ENCODE data around the gene POLR1A. TPM values are rescaled to one million over a fixed set of nuclear protein-coding genes. Genes with fewer than 3 reads are reported as not detected.

POLR1A gene
- total RNA-seq, 1 experiment from 2014 or later = 29.7 TPM

DNA sequence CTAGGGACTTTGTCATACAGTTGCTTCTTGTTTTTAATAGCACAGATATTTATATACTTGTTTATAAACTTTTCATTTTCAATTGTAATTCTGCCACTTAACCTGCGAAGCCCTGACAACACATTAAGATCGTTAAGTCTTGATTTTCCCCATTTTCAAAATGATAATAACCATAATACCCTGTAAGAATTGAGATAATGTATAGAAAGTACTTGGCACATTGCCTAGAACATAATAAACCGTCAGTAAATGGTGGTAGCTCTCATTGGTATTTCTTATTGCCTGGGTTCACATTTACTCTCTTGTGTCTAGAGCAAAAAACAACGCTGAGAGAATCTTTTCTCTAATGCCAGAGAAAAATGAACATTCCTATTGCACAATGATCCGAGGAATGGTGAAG, 19.0 kb upstream of the POLR1A start:
- Histone ChIP-seq H3K79me2 (ENCODE audit: low read depth) (no peaks in the 10 kb centered on the region), H3K27ac (no peak overlapping the region), H2AFZ (no peak overlapping the region), H3K9me3 (ENCODE audit: insufficient read depth, low read depth) (no peaks in the 10 kb centered on the region), H3K4me3 (no peak overlapping the region), H3K4me2 (no peak overlapping the region), H4K20me1 (ENCODE audit: insufficient read depth) (peaks cover 15% of the 10 kb centered on the region), H3F3A (ENCODE audit: insufficient read depth, low read depth) (no peaks in the 10 kb centered on the region), H3K4me1 (replicated peaks; ENCODE audit: insufficient read depth) (no peaks in the 10 kb centered on the region), H3K27me3 (ENCODE audit: insufficient read depth, low read depth) (no peaks in the 10 kb centered on the region), H3K9me2 (ENCODE audit: insufficient read depth) (no peaks in the 10 kb centered on the region), H3K36me3 (ENCODE audit: low read depth) (peaks cover 65% of the 10 kb centered on the region)
- ChIA-PET POLR2A (ENCODE audit: unreplicated experiment) (no interaction called here), CTCF (interaction anchor here (0.9 kb wide), 1 partner anchor 297 kb away, joined by 3 read pairs; no protein-coding TSS in a partner anchor)
- intact Hi-C loops (cut with micrococcal nuclease; ENCODE audit: unreplicated experiment) = loop anchor here (10.0 kb wide), 1 partner anchor 50 kb away; no protein-coding TSS in a partner anchor
- BruUV-seq (replicated peaks) = no TSS peak
- no peak for TF ChIP-seq EZH2 (IDR thresholded peaks at IDR 0.05; ENCODE audit: low read depth)
- TF ChIP-seq, protein P1, sequence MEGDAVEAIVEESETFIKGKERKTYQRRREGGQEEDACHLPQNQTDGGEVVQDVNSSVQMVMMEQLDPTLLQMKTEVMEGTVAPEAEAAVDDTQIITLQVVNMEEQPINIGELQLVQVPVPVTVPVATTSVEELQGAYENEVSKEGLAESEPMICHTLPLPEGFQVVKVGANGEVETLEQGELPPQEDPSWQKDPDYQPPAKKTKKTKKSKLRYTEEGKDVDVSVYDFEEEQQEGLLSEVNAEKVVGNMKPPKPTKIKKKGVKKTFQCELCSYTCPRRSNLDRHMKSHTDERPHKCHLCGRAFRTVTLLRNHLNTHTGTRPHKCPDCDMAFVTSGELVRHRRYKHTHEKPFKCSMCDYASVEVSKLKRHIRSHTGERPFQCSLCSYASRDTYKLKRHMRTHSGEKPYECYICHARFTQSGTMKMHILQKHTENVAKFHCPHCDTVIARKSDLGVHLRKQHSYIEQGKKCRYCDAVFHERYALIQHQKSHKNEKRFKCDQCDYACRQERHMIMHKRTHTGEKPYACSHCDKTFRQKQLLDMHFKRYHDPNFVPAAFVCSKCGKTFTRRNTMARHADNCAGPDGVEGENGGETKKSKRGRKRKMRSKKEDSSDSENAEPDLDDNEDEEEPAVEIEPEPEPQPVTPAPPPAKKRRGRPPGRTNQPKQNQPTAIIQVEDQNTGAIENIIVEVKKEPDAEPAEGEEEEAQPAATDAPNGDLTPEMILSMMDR (conservative IDR thresholded peaks at IDR 0.05) = no peak
- no peak for DNase-seq

DNA sequence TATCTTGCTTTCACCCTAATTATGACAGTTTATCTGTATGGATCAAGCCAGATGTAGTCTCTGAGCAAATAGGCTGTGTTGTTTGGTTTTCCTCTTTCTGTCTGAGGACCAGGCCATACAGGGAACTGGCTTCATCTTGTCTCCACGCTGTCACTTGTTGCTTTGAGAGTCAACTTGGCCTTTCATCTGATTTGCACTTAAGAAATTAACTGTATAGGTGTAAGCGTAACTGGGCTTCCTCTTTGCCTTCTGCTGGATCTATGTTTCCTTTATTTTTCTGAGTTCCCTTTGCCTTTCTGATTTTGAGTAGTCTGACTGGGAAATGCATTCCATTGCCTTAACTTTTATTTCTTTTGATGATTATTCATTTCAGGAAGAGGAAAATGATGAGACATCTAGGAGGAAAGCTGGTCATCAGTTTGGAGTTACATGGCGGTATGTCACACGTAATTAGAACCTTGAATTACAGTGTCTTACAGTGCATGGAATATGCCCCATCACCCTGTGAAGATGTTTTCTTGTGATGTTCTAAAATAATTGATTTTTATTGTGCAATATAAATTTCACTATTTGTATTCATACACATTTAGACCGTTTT, 17.7 kb upstream of the POLR1A start:
- intact Hi-C loops (cut with micrococcal nuclease; ENCODE audit: unreplicated experiment) = loop anchor here (10.0 kb wide), 1 partner anchor 51 kb away; no protein-coding TSS in a partner anchor
- Histone ChIP-seq H3K27me3 (ENCODE audit: insufficient read depth, low read depth) (no peaks in the 10 kb centered on the region), H3K9me2 (ENCODE audit: insufficient read depth) (no peaks in the 10 kb centered on the region), H3K4me1 (replicated peaks; ENCODE audit: insufficient read depth) (no peaks in the 10 kb centered on the region), H3K4me2 (no peak overlapping the region), H3K79me2 (ENCODE audit: low read depth) (no peaks in the 10 kb centered on the region), H3F3A (ENCODE audit: insufficient read depth, low read depth) (no peaks in the 10 kb centered on the region), H3K4me3 (no peak overlapping the region), H3K36me3 (ENCODE audit: low read depth) (peaks cover 61% of the 10 kb centered on the region), H3K9me3 (ENCODE audit: insufficient read depth, low read depth) (no peaks in the 10 kb centered on the region), H2AFZ (no peak overlapping the region), H3K27ac (no peak overlapping the region), H4K20me1 (ENCODE audit: insufficient read depth) (peaks cover 18% of the 10 kb centered on the region)
- ChIA-PET CTCF (no interaction called here), POLR2A (ENCODE audit: unreplicated experiment) (no interaction called here)
- no TSS peak for BruUV-seq (replicated peaks)
- TF ChIP-seq EZH2 (IDR thresholded peaks at IDR 0.05; ENCODE audit: low read depth) = no peak
- TF ChIP-seq, protein P1 (conservative IDR thresholded peaks at IDR 0.05) = no peak
- no peak for DNase-seq

DNA sequence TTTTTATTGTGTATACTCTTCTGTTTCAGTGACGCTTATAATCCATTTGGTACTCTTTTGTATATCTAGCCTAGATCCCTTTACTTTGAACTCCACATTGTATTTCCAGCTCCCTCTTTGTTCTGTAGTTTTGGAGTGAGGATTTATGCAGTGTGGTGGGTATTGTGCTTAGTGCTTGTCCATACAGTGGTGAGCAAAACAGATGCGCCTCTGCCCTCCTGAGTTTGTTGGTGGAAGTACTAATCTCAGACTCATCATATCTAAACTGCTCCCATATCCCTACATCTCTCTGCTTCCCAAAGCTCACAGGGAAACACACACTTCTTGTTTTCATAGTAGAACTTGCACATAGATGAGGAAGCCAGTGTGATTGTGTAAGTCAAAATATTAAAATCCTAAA, 12.4 kb upstream of the POLR1A start:
- Histone ChIP-seq H2AFZ (no peak overlapping the region), H3K27me3 (ENCODE audit: insufficient read depth, low read depth) (no peaks in the 10 kb centered on the region), H3K79me2 (ENCODE audit: low read depth) (peaks cover 5% of the 10 kb centered on the region; the same call in 1 of the 2 replicates), H3K27ac (no peak overlapping the region), H3K4me3 (no peak overlapping the region), H4K20me1 (ENCODE audit: insufficient read depth) (peaks cover 31% of the 10 kb centered on the region; the same call in 1 of the 2 replicates), H3K4me1 (replicated peaks; ENCODE audit: insufficient read depth) (no peaks in the 10 kb centered on the region), H3K9me2 (ENCODE audit: insufficient read depth) (no peaks in the 10 kb centered on the region), H3K4me2 (no peak overlapping the region), H3F3A (ENCODE audit: insufficient read depth, low read depth) (no peaks in the 10 kb centered on the region), H3K9me3 (ENCODE audit: insufficient read depth, low read depth) (no peaks in the 10 kb centered on the region), H3K36me3 (ENCODE audit: low read depth) (peaks cover 63% of the 10 kb centered on the region)
- intact Hi-C loops (cut with micrococcal nuclease; ENCODE audit: unreplicated experiment) = no loop called here
- no peak for DNase-seq
- no TSS peak for BruUV-seq (replicated peaks)
- TF ChIP-seq EZH2 (IDR thresholded peaks at IDR 0.05; ENCODE audit: low read depth) = no peak
- TF ChIP-seq, protein P1 (conservative IDR thresholded peaks at IDR 0.05) = no peak
- ChIA-PET CTCF (no interaction called here), POLR2A (ENCODE audit: unreplicated experiment) (no interaction called here)

Data from PC-9 (cell line).